SK-N-SH treated with all-trans-retinoic acid at 6 μM for 48 hours (cell line): ENCODE results near the gene NCKAP5.

Experiments used
- CSDC2 ChIP-seq: fragments of 250-450 bp; sonication (Bioruptor Pico); IDR thresholded peaks from 2 replicates; pipeline ENCODE4 v1.5.0; 2020; ENCODE audit warnings: mild to moderate bottlenecking, moderate library complexity
- ESRRG ChIP-seq: fragments of 250-450 bp; sonication (Bioruptor Pico); IDR thresholded peaks from 2 replicates; pipeline ENCODE4 v1.6.1; 2021; ENCODE audit warnings: mild to moderate bottlenecking
- OSR1 ChIP-seq: fragments of 250-450 bp; sonication (Bioruptor Pico); IDR thresholded peaks from 2 replicates; pipeline ENCODE4 v1.8.0; 2022; ENCODE audit warnings: moderate library complexity, mild to moderate bottlenecking, inconsistent platforms
- RARB ChIP-seq: fragments of 250-450 bp; sonication (Bioruptor Pico); IDR thresholded peaks from 2 replicates; pipeline ENCODE4 v1.8.0; 2021; ENCODE audit warnings: mild to moderate bottlenecking, moderate library complexity
- SNAI2 ChIP-seq: fragments of 250-450 bp; sonication (Bioruptor Pico); IDR thresholded peaks from 2 replicates; pipeline ENCODE4 v1.5.0; 2020; ENCODE audit warnings: mild to moderate bottlenecking, moderate library complexity
- ZC3H10 ChIP-seq: fragments of 250-450 bp; sonication (Bioruptor Pico); IDR thresholded peaks from 2 replicates; pipeline ENCODE4 v1.5.1; 2021; ENCODE audit warnings: mild to moderate bottlenecking, moderate library complexity
- ZFP3 ChIP-seq: fragments of 250-450 bp; sonication (Bioruptor Pico); IDR thresholded peaks from 2 replicates; pipeline ENCODE4 v1.5.0; 2020; ENCODE audit warnings: mild to moderate bottlenecking, moderate library complexity
- ZFP30 ChIP-seq: fragments of 450-650 bp; formaldehyde crosslinking; IDR thresholded peaks from 2 replicates; pipeline ENCODE4 v1.5.0; 2022; ENCODE audit warnings: mild to moderate bottlenecking, moderate library complexity
- ZNF70 ChIP-seq: fragments of 450-650 bp; formaldehyde crosslinking; IDR thresholded peaks from 2 replicates; pipeline ENCODE4 v1.5.0; 2020; ENCODE audit warnings: mild to moderate bottlenecking, moderate library complexity
- TF ChIP-seq, protein P1 (sequence below): fragments of 250-450 bp; sonication (Bioruptor Pico); IDR thresholded peaks from 2 replicates; pipeline ENCODE4 v1.8.0; 2020; ENCODE audit warnings: mild to moderate bottlenecking, moderate library complexity, borderline replicate concordance
- TF ChIP-seq, protein P2 (sequence below): fragments of 250-450 bp; sonication (Bioruptor Pico); IDR thresholded peaks from 2 replicates; pipeline ENCODE4 v1.5.1; 2020; ENCODE audit warnings: low read depth, mild to moderate bottlenecking, moderate library complexity

DNA sequence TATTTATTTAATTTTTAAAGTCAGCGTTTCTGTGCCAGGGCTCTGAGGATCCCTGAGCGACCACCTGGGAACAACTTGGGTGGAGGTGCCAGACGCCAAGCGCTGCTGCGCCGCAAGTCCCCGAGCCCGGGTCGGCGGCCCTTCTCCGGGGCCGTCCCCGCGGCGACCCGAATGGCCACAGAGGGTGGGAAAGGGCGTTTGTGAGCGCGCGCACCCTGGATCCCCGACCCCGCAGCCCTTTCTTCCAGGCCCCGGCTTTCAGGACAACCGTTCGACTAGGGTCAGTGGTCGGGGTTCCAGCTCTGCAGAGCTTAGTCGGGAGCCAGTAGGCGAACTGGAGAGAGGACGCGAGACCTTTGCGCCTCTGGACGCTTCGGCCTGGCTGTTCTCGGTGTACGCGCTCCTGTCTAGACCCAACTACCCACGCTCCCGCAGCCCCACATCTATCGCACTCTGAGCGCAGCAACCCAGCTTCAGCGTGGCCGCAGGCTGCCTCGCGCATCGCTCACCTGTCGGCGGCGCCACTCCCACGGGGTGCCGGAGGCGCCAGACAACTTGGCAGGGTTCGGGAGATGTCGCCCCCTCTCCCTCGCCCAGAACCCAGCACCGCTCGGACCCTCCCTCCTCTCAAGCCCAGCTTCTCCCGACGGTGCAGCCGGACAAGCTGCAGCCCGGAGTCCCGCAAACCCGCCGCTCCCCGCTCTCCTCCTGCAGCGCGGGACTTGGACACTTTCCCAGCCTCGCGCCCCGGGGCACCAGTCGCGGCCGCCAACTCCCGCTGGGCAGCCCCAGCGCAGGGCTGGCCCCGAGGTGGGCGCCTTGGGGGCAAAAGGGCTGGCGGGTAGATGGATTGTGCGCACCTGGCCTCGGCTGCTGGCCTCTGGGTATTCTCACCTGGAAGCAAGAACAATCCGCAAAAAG lies 899.0 kb downstream of the NCKAP5 start:
- TF ChIP-seq, protein P1, sequence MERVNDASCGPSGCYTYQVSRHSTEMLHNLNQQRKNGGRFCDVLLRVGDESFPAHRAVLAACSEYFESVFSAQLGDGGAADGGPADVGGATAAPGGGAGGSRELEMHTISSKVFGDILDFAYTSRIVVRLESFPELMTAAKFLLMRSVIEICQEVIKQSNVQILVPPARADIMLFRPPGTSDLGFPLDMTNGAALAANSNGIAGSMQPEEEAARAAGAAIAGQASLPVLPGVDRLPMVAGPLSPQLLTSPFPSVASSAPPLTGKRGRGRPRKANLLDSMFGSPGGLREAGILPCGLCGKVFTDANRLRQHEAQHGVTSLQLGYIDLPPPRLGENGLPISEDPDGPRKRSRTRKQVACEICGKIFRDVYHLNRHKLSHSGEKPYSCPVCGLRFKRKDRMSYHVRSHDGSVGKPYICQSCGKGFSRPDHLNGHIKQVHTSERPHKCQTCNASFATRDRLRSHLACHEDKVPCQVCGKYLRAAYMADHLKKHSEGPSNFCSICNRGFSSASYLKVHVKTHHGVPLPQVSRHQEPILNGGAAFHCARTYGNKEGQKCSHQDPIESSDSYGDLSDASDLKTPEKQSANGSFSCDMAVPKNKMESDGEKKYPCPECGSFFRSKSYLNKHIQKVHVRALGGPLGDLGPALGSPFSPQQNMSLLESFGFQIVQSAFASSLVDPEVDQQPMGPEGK (CRISPR knock-in tag), result no peak
- TF ChIP-seq ZFP3 (CRISPR knock-in tag), result no peak
- no peak for TF ChIP-seq OSR1
- TF ChIP-seq CSDC2 (CRISPR knock-in tag), result no peak
- TF ChIP-seq, protein P2, sequence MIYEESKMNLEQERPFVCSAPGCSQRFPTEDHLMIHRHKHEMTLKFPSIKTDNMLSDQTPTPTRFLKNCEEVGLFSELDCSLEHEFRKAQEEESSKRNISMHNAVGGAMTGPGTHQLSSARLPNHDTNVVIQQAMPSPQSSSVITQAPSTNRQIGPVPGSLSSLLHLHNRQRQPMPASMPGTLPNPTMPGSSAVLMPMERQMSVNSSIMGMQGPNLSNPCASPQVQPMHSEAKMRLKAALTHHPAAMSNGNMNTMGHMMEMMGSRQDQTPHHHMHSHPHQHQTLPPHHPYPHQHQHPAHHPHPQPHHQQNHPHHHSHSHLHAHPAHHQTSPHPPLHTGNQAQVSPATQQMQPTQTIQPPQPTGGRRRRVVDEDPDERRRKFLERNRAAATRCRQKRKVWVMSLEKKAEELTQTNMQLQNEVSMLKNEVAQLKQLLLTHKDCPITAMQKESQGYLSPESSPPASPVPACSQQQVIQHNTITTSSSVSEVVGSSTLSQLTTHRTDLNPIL (CRISPR knock-in tag), result no peak
- TF ChIP-seq ZC3H10 (CRISPR knock-in tag), result no peak
- no peak for TF ChIP-seq RARB (CRISPR knock-in tag)
- no peak for TF ChIP-seq ESRRG (CRISPR knock-in tag)
- no peak for TF ChIP-seq SNAI2 (CRISPR knock-in tag)
- no peak for TF ChIP-seq ZFP30 (CRISPR knock-in tag)
- TF ChIP-seq ZNF70 (CRISPR knock-in tag), result no peak
